UCSD-AML1 (cell line): ENCODE data around the gene H1-8.
"Not testable (repeated sequence)": the region's sequence is repeated elsewhere in the genome, so short reads cannot be mapped to it uniquely, and the experiment has no call there.

Experiments used
- DNase-seq: peaks from one replicate; lab custom pipeline; 2025; ENCODE audit not compliant: unreplicated experiment; lab: John Stamatoyannopoulos, UW

Gene H1-8

DNA sequence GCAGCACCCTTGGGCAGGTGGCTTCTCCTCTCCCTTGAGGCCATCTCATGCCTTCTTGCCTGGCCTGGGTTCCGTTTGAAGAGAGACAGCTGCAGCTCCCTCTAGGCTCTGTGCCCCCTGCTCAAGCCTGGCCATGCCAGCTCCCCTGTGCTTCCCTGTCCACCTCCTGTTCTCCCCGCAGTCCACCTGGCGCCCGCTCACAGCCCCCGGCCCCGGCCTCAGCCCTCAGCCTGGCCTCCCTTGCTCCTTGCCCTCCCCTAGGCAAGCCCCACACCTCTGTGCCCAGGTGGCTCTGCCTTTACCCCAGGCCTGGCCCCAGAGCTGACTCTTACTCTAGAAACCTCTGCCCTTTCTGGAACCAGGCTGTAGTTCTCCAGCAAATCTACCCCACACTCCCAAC, 28.4 kb upstream of the H1-8 start:
- no peak for DNase-seq

- not testable (repeated sequence) for DNase-seq
These were observed 27.7 kb upstream of the H1-8 start for GRCh38 chr3:129515108-129515820.

DNA sequence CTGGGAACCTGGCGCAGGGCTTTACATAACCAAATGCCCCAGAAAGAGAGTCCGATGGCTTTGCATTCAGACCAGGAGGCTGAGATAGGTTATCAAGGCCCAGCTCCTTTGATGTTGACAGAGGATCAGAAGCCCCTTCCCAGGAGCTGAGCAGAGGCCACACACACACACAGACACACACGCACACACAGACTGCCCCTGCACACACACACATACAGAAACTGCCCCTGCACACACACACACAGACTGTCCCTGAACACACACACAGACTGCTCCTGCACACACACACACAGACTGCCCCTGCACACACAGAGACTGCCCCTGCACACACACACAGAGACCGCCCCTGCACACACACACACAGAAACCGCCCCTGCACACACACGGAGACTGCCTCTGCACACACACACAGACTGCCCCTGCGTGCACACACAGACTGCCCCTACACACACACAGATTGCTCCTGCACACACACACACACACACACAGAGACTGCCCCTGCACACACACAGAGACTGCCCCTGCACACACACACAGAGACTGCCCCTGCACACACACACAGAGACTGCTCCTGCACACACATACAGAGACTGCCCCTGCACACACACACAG, 27.0 kb upstream of the H1-8 start:
- not testable (repeated sequence) for DNase-seq

GRCh38 chr3:129517516-129517915, 25.5 kb upstream of the H1-8 start:
- DNase-seq = no peak

DNA sequence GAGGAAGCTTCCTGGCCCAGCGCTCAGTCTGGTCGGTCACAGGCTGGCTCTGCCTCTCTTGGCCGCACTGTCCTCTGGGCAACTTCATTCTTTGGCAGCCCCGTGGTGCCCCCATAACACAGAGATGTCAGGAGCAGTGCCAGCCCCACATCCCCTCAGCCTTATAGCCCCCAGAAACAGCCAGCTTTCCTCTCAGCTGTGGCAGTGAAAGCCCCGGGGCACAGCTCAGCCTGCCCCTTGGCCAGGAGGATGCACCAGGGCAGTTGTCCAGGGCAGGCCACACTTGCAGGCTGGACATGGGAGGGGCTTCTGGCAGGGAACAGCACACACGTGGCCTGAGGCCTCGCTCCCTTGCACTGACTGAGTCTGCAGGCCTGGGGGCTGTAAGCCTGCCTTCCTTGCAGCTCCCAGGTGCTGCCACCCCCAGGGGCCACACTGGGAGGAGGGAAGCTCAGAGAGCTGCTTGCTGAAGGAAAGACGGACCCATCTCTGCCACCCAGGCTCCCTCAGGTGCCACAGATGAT, 24.9 kb upstream of the H1-8 start:
- DNase-seq = no peak

GRCh38 chr3:129518581-129518980, 24.4 kb upstream of the H1-8 start:
- no peak for DNase-seq

DNA sequence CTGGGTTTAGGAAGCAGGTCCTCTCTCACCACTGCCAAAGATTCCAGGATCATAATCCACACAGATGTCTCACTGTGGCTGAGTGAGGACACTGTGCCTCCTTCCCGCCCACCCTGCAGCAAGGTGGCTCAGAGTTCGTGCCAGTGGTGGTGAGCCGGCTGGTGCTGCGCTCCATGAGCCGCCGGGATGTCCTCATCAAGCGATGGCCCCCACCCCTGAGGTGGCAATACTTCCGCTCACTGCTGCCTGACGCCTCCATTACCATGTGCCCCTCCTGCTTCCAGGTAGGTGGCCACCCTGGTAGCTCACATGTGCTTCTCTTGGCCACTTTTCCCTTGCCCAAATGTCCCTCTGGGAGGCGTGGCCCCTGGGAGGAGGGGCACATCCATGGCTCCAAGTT, 23.5 kb upstream of the H1-8 start:
- no peak for DNase-seq

DNA sequence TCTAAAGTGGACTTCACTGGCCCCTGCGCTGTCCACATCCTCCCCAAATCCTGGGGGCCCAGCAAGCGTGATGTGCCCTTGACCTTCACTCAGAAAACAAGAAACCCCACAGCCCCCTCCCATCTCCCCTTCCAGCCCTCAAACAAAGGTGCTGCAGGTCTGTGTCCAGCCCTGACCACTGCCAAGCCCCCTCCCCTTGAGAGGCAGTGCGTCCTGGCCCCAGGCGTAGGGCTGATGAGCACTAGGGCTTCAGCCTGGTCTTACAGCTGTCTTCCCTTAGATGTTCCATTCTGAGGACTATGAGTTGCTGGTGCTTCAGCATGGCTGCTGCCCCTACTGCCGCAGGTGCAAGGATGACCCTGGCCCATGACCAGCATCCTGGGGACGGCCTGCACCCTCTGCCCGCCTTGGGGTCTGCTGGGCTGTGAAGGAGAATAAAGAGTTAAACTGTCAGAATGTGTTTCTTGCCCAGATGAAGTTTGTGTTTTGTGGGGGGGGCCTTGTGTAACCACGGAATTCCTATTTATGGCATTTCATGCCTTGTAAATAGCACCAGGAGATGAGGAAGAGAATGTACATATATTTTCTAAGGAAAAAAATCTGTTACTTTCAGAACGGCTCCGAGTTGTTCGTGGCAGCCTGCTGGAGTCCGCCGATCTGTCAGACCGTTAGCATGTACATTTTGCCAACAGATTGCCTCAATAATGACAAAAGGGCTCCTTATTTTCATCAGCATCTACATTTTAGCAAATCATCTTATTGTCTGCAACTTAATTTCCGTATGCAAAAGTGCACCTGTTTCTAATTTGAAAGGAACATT, 22.9 kb upstream of the H1-8 start:
- no peak for DNase-seq

- no peak for DNase-seq
These were observed 22.0 kb upstream of the H1-8 start for GRCh38 chr3:129520960-129521359.

DNA sequence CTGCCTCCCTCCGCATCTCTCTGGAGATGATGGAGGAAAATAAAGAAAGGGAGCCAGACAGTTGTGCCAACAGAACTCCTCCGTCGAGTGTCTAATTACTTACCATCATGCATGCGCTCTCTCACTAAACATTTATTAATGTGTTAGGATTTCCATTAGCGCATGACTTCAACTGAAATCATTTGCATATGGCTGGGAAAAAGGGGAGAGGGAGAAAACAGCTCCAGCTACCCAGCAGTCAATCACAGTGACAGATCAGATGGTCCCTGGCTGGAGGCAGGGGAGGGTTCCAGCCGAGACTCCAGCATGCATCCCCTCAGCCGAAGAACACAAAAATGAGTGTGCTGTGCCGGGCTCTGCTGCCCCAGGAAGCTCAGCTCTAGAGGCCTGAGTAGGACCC, 21.4 kb upstream of the H1-8 start:
- DNase-seq = no peak

GRCh38 chr3:129522953-129523352, 20.0 kb upstream of the H1-8 start:
- no peak for DNase-seq

GRCh38 chr3:129524081-129524480, 18.9 kb upstream of the H1-8 start:
- no peak for DNase-seq

DNA sequence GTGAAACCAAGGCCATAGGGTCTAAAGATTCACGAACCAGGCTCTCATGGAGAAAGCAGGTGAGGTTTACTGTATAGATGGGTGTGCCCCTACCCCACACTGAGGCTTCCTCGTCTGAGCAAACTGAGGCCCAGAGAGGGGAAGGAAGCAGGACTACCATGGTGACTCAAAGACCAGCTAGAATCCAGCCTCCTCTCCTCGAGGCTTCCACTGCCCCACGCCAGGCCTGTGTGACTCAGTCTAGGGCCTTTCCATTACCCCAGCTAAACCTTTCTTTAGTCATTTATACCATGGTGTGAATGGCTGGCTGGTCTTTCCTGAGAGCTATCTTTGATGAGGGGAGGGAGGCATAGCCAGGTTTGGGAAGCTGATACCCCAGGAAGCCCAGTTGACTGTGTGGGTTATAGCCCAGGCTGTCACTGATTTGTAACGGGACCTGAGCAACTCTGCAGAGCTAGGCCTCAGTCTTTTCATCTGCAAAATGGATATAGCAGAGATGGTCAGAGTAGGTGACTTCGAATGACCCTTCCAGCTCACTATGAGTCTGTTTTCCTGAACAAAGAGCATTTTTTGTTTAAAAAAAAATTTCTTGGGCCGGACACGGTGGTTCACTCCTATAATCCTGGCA, 17.5 kb upstream of the H1-8 start:
- no peak for DNase-seq

DNA sequence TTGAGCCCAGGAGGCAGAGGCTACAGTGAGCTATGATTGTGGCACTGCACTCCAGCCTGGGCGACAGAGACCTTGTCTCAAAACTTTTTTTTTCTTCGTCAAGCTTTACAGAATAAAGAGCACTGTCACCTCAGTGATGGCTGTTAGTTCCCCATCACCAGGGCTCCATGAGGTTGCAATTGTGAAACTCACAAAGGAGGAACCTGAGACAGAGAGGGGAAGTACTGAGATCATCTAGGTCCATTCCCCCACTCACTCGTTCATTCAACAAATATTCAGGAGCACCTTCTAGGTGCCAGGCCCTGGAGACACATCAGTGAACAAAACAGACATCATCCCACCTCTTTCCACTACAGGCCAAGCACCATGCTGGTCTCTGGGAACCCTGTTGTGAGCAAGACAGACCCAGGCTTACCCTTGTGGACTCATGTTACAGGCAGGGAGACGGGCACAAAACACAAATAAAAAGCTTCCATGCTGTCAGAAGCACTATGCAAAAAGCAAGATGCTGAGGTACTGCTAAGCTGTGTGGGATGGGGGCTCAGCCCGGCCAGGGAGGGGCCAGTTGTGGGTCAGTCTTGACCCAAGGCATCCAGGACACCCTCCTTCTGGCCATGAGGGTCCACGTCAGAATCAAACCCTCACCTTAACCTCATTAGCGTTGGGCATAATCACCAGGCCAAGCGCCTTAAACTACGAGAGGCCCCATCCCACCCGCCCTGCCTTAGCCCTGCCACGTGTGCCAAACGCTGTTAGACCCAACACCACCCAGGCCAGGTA, 16.7 kb upstream of the H1-8 start:
- DNase-seq = no peak

- no peak for DNase-seq
These were observed 15.7 kb upstream of the H1-8 start for GRCh38 chr3:129527262-129527661.

DNA sequence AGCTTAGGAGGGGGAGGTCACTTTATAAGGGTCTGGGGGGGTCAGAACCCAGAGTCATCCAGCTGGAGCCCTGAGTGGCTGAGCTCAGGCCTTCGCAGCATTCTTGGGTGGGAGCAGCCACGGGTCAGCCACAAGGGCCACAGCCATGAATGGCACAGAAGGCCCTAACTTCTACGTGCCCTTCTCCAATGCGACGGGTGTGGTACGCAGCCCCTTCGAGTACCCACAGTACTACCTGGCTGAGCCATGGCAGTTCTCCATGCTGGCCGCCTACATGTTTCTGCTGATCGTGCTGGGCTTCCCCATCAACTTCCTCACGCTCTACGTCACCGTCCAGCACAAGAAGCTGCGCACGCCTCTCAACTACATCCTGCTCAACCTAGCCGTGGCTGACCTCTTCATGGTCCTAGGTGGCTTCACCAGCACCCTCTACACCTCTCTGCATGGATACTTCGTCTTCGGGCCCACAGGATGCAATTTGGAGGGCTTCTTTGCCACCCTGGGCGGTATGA, 14.3 kb upstream of the H1-8 start, which contains the start of gene RHO:
TSS of gene RHO (plus strand) at position 51 of the 512 bp plus-strand sequence. CDS start at position 146, 95 bp downstream.
- DNase-seq = no peak

DNA sequence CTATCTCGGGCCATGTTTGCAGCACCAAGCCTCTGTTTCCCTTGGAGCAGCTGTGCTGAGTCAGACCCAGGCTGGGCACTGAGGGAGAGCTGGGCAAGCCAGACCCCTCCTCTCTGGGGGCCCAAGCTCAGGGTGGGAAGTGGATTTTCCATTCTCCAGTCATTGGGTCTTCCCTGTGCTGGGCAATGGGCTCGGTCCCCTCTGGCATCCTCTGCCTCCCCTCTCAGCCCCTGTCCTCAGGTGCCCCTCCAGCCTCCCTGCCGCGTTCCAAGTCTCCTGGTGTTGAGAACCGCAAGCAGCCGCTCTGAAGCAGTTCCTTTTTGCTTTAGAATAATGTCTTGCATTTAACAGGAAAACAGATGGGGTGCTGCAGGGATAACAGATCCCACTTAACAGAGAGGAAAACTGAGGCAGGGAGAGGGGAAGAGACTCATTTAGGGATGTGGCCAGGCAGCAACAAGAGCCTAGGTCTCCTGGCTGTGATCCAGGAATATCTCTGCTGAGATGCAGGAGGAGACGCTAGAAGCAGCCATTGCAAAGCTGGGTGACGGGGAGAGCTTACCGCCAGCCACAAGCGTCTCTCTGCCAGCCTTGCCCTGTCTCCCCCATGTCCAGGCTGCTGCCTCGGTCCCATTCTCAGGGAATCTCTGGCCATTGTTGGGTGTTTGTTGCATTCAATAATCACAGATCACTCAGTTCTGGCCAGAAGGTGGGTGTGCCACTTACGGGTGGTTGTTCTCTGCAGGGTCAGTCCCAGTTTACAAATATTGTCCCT, 13.4 kb upstream of the H1-8 start:
- no peak for DNase-seq

DNA sequence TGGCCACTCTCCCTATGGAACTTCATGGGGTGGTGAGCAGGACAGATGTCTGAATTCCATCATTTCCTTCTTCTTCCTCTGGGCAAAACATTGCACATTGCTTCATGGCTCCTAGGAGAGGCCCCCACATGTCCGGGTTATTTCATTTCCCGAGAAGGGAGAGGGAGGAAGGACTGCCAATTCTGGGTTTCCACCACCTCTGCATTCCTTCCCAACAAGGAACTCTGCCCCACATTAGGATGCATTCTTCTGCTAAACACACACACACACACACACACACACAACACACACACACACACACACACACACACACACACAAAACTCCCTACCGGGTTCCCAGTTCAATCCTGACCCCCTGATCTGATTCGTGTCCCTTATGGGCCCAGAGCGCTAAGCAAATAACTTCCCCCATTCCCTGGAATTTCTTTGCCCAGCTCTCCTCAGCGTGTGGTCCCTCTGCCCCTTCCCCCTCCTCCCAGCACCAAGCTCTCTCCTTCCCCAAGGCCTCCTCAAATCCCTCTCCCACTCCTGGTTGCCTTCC, 12.7 kb upstream of the H1-8 start:
- no peak for DNase-seq

- no peak for DNase-seq
These were observed 12.2 kb upstream of the H1-8 start for GRCh38 chr3:129530821-129531220.
